Hematopoietic multipotent progenitor cell treated with erythropoietin and hydrocortisone succinate and interleukin-3 and kit ligand, for 15 days (in vitro differentiated cells): ENCODE data around the gene MSI2.

Source experiments
- DNase-seq: peaks from one replicate; pipeline ENCODE4 v3.0.0-alpha.2; 2015; ENCODE audit warnings: low spot score

MSI2 gene

DNA sequence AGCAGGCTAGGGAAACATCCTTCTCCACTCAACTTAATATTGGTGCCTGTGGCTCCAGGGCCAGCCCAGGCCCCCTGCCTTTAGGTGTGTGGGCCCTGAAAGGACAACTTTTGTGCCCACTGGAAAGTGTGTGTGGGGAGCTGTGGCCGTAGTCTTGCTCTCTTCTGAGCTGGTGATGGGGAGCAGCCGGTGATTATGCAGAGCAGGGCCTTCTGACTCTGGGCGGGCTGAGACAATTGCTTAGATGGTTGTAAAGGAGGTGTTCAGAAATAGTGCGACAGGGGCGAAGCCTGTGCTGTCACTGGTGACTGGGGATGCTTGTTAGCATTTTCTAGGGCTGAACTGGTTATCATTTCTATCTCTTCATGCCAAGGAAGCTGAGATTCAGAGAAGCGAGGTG is 62.6 kb downstream of the MSI2 start:
- DNase-seq: no peak

DNA sequence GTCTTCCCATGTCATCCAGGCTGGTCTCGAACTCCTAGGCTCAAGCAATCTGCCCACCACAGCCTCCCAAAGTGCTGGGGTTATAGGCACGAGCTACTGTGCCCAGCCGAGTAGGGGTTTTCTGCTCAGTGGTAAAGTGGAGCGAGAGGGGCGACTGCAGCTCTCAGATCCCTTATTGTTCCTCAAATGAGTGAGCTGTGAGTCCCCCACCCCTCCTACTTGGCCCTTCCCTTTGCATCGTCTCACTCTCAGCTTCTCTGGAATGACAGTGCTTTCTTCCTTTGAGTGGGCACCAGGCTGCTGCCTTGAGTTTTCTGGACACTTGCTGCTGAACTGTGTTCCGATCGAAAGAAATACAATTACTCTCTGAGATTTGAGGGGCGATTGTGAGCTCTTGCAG is 63.5 kb downstream of the MSI2 start:
- no peak for DNase-seq

DNA sequence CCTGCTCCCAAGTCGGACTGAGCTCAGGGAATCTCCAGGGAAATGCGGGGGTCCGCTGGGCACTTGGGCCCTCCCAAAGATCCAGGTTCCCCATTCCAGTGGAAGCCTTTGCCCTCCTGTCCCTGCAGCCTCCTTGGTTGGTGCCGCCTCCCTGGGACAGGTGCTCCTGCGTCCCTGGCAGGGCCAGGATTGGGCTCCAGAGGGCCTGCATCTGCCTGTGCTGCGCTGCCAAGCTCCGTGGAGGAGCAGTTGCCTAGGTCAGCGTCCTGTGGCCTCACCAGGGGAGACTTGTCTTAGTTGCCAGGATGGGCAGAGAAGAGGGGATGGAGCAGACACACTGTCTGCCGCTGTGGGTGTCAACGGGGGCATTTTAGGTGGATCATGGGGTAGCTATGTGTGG is 67.1 kb downstream of the MSI2 start:
- DNase-seq: no peak

DNA sequence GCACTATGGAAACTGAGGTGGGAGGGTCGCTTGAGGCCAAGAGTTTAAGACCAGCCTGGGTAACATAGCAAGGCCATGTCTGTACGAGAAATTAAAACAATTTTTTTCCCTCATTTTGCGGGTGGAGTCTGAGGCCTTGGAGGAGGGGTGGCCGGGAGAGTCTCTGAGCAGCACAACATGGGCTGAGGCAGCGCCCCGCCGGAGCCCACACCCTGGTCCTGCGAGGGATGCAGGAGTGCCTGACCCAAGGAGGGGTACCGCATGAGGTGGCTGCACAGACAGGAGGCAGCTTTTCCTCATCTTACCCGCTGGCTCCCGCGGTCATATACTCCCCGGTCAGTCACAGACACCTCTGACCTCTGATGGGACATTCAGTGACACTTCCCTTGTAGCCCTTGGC is 67.7 kb downstream of the MSI2 start:
- no peak for DNase-seq

DNA sequence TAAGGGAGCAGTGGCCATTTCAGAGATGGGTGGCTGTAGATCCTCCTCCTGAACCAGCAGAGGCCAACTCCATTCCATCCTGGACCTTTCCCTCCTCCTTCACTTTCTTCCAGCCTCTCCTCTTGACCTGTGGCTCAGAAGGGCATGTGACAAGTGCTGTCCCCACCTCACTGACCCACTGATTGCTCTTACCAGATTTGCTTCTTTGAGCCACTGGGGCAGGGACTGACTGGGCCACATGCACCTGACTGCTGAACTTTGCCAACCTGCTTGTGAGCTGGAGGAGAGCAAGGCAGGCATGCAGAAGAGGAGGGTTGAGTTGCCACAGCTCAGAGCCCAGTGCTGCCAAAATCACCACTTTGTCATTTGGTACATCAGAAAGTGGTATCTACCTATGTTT is 68.3 kb downstream of the MSI2 start:
- DNase-seq: no peak

DNA sequence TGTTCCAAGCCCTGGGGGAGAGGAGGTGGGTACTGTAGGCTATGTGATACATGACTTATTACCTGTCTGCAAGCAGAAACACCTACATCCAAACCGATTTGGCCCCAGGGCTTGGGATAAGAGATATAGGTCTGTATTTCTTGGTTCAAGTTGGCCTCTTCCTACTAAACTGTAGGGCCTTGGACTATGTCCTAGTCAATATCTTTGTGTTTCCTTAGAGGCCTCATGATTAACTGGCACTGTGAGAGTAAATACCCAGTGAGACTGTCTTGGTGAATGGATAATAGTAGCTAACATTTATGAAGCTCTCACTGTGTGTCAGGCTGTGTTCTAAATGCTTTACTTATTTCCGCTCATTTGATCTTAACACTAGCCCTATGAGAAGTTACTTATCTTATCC is 70.0 kb downstream of the MSI2 start:
- DNase-seq: no peak

DNA sequence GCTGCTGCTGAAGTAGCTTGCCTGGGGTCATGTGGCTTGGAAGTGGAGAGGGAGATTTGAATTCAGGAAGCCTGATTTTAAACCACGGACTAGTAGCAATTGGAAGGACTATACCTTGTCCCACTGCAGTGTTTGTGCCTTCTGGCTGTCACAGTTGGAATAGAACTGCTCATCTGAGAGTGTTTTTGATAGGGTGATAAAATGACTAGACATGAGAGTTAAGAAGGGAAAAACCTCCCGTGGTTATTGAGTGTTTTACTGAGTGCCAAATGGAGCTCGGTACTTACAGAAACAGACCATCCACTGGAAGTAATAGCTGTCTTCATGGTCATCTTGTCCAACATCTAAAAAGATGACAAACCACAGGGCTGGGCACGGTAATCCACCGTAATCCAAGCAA is 70.4 kb downstream of the MSI2 start:
- DNase-seq: no peak

DNA sequence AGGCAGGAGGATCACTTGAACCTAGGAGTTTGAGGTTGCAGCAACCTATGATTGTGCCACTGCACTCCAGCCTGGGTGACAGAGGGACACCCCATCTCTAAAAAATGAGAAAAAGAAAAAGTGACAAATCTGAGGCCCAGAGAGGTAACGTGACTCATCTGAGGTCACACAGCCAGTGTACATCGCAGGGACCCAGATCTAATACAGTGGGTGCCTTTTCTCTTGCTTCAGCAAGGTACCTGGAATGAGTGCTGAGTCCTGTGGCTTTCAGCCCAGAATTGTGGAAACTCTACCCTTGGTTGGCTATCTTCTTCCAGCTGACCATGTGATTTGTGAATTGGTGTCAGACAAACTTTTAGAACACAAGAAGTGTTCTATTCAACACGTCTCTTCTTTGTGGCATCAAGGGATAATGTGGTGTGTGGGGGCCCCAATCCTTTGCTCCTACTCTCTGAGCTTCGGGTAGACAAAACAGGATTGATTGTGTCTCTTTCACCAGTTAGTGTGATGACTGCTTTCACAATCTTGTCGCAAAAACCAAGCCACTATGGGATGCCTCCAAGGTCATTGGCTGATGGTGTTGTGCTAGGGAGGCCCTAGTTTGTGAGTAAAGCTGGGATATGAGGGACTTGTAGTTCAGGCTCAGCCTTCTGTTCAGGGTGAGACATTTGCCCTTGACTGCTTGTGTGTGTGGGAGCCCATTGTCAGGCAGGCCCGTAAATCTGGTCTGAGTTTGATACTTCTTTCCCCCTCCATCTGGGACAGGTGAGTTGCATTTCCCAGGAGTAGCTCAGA is 71.0 kb downstream of the MSI2 start:
- no peak for DNase-seq

DNA sequence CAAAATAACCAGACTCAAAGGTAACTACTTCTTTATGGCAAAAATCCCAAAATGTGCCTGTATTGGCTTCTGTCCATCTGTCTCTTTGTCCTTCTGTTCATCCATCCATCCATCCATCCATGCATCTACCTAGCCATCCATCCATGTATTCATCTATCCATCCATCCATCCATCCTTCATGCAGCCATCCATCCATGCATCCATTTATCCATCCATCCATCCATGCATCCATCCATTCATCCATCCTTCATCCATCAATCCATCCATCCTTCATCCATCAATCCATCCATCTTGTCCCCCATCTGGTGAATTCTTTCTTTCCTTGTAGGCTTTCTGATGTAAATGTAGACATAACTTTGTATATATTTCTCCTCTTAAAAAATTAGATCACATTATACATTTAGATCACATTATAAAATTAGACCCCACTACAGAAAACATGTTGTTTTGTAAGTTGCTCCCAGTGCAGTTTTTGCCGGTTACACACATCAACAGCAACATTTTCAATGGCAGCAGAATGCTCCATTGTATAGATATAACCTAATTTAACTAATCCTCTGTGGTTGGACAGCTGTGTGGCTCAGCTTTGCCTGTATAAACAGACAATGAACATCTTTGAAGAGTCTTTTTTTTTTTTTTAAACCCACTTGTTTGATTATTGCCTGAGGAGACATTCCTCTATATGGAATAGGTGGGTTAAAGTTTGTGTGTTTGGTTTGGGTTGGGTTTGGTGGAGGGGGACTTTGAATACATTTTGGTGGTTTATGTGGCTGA is 72.0 kb downstream of the MSI2 start:
- no peak for DNase-seq

DNA sequence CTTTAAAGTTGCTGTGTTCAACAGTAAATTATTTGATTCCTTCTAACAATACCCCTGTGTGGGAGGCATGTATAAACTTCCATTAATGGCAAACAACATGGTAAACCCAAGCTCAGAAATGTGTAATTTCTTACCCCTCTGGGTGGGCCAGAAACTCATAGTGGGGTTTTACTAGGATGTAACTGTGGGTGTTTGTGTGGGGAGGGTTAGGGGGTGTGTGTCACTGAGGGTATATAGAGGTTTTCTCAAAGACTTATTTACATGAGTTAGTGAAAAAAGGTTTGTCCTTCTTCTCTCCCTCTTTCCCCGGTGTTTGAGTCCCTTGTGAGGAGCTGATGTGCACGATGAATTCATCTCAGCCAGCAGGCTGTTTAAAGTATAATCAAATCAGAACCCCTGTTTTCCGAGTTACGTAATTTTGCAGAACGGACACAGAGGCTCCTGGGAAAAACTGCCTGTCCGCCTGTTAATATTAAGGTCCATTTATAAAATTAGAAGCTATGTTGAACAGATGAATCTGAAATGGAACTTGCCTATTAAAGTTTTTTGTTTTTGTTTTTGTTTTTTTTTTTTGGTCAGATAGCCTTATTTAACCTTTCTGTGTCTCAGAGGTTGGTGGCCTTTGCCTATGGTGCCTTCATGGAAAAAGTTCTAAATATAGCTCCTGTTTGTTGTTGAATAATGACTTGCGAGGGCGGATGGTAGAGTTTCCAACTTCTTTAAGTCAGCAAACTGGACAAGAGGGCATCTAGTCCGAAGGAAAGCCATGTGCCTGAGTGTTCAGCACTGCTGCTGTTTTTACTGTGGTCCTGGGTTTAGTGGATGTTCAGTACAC is 73.3 kb downstream of the MSI2 start:
- no peak for DNase-seq

DNA sequence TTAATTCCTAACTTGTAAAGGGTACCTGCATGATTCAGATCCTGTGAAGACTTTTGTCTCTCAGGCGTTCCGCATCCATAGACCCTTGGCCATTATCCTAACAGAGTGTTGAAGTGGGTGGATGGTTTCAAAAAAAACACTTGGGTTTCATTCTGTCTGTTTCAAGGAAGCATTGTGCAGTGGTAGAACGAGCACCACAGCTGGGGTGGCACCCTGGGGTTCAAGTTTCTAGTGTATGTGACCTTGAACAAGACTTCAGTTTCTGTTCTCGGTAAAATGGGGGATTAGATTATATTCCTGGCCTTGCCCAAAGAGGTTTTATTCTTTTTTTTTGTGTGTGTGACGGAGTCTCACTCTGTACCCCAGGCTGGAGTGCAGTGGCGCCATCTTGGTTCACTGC is 74.3 kb downstream of the MSI2 start:
- DNase-seq: no peak

DNA sequence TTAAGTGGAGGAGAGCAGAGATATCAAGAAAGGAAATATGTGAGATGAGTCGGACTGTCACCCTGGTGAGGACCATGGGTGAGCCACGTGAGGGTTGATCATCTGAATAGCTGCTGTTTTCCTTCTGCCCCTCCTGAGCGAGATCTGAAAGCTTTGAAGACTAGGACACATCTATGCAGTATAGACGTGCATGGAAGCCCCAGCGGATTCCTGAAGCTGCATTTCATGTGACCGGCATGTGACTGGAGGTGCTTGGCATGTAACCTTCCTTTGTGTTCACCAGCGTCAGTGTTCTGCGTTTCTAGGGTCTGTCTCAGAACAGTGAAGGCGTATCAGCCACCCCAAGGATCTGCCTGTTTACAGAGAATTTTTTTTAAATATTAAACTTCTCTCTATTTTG is 75.1 kb downstream of the MSI2 start:
- no peak for DNase-seq

DNA sequence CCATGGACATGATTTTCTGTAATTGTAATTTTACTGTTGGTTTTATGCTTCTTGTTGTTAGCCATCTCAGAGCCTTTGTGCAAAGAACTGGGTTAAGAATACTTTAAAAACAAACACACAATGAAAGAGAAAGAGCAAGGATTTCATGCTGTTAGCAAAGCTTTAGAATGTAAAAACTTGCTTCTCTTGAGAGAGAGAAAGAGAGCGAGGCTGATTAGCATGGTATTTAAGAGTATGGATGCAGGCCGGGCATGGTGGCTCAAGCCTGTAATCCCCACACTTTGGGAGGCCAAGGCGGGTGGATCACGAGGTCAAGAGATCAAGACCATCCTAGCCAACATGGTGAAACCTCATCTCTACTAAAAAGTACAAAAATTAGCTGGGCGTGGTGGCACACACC is 76.2 kb downstream of the MSI2 start:
- no peak for DNase-seq

DNA sequence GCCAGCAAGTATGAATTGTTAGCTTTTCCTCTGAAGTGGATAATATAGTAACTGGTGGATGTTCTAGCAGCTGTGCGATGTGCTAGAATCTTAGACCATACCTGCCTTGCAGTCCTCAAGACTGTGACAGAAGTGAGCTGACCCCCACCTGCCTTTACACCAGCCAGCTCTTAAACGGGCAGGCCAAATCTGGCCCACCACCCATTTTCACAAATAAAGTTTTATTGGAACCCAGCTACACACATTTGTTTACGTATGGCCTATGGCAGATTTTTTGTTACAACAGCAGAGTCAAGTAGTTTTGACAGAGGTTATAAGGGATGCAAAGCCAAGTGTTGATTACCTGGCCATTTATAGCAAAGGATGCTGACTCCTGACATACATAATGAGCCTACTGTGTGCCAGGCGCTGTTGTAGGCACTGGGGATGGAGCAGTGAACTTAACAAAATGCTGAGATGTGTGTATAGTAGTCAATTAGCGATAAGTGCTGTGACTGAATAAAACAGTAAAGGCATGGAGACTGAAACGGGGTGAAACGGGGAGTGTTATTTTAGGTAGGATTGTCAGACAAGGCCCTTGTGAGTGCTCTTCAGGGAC is 79.0 kb downstream of the MSI2 start:
- no peak for DNase-seq

DNA sequence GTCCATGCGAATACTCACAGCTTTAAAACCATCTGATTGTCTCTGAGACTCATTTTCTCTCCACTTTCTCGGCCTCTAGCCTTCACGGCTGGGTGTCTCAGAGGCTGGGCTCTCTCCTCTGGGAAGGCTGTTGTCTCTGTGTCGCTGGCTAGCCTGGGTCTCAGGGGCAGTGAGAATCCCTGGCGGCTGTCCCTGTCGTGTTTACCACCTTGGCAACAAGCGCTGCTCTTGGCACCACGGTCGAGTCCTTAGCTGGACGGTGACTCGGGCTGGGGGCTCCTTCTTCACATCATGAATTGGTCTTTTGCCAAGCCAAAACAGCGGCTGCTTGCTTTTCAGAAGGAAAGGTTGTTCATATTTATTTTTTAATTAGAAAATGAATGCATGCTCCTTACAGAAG is 81.1 kb downstream of the MSI2 start:
- no peak for DNase-seq

DNA sequence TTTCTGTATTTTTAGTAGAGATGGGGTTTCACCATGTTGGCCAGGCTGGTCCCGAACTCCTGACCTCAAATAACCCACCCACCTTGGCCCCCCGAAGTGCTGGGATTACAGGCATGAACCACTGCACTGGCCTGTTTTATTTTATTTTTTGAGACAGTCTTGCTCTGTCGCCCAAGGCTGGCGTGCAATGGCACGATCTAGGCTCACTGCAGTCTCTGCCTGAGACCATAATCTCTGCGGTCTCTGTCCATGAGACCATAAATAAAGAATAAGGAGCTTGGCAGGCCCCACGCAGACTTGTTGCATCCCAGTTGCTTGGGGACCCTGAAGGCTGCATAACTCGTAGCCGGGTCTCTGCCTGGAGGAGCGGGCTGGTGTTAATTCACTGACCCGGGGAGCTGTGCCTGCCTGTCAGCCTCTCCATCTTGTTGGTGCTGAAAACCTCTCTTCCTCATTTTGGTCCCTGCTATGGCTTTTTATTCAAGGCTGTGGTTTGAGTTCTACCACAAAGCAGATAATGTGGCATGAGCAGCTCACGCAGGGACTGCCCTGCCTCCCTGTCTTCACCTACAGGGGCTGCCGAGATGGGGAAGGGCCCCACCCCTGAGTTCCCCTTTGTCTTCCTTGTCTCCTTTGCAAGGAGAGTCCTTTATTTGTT is 82.1 kb downstream of the MSI2 start:
- no peak for DNase-seq

DNA sequence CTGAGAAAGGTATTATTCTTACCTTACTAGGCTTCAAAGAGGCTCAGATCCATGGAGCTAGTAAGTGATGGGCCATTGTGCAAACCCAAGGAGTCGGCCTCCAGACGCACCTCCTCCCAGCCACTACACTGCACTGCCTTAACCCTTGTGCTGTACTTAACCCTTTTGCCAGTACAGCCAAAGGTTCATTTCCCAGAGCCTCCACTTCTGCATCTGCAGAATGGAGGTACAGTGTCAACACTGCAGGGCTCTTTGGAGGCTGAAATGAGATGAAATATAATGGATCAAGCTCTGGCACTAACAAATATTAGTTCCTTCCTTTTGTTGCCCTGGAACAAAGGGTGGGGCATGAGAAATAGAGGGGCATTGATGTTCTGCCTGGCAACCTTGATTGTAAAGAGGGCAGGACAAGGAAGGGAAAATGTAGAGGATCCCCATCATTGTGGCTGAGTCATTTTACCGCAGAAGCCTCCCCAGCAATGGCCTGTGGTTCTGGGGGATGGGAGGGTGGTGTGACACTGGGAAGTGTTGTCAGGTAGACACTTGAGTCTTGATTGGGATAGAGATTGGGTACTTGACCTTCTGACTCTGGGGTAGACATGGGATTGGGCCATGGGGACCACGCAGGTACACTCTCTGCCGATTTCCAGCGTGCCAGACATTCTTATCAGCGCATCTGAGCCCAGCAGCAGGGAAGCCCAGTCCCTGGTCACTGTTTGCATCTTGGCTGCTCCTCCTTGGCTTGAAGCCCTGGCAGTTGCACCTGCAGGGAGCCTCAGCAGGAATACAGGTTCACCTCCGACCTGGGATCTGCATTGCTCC is 84.0 kb downstream of the MSI2 start:
- no peak for DNase-seq

DNA sequence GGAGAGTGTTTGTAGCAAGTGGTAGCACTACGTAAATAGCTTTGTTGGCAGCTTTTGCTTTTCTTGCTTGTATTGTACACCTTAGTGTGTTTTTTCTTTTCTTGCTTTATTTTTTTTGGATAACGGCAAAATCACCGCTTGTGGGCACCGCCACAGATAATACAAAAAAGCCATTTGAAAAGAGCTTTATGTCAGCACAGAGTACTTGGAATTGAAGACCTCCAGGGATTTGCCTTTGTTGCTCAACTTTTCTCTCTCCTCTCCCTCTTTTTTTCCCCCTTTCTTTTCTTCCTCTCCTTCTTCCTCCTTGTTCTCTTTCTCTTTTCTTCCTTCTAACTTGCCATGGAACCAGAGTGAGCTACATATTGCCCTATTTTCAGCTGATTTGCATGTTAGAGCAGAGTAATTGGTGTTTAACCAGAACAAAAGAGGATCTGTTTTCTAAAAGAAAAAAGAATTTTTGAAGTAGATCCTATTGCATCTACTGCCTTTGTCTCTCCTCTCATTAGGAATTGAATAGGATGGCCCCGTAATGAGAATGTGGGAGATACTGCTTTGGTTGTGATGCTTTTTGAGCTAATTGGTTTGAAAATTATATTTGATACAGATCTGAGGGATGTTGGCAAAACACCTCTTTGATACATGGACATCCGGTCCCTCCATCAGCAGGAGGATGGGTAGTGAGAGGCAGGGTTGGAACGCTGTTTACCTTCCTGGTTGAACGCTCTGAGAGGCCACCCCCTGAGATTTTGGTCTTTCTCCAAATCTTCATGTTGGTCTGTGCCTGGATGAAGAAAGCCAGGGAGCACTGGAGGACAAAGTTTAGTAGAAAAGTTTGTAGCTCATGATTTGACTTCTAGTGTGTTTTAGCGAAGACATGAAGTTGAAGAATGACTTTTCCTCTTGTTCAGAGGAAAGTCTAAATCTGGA is 85.6 kb downstream of the MSI2 start:
- DNase-seq: no peak

DNA sequence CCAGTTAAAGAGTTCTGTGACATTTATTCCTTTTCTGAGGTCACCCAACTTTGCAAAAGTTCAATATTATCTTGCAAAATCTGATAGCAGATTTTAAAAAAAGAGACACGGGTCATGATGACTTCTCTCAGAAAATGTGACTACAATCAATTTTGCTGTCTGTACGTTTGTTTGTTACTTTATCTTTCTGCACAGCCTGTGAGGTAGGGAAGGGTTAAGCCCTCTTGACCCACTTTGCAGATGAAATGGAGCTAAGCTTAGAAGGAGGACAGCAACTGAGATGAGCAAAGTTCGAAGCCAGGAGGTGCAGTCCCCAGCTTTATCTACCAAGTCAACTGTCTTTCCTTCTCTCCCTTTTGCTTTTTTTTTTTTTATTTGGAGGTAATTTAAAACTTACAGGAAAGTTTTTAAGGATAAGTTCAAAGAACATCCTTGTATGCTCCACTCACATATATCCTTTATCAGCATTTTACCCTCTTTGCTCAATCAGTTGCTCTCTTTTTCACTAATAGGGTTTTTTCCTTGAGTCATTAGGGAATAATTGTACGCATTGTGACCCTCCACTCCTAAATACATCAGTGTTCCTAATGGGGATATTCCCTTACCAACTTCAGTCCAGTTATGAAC is 86.8 kb downstream of the MSI2 start:
- DNase-seq: no peak
